ENCODE data around the gene CREG2.

GRCh38 chr2:101399021-101399799 is 11.9 kb upstream of the CREG2 start:
- TF ChIP-seq SP1 (IDR thresholded peaks at IDR 0.05): no peak
- no peak for TF ChIP-seq ELF4 (IDR thresholded peaks at IDR 0.05)
- TF ChIP-seq TARDBP (IDR thresholded peaks at IDR 0.05): no peak
- no peak for TF ChIP-seq SUZ12 (IDR thresholded peaks at IDR 0.05)
- no peak for TF ChIP-seq ARNT (IDR thresholded peaks at IDR 0.05)
